GM23338 (cell line): Measurements from ENCODE around the gene FAF1. TPM values are rescaled to one million over a fixed set of nuclear protein-coding genes. Genes with fewer than 3 reads are reported as not detected.

Experiments
- ATAC-seq: fragments of 200-7000 bp; cut with Tn5 transposase; 3 replicates; pipeline ENCODE4 v1.9.1; 2020
- DNase-seq: peaks from one replicate; pipeline ENCODE4 v3.0.0-alpha.2; 2015; ENCODE audit warnings: low spot score
- H2AFZ ChIP-seq: fragments of 200-600 bp; sonication (generic); 2 replicates; pipeline ENCODE4 v1.8.0; 2016; ENCODE audit warnings: antibody characterized with exemption, mild to moderate bottlenecking, moderate library complexity
- H3F3A ChIP-seq: fragments of 200-600 bp; sonication (generic); replicated peaks from 2 replicates; pipeline ENCODE4 v1.8.0; 2017; ENCODE audit warnings: antibody characterized with exemption, mixed run types, low read depth
- H3K27ac ChIP-seq: fragments of 200-600 bp; sonication (generic); 2 replicates; pipeline ENCODE4 v1.6.1; 2016; ENCODE audit warnings: low read depth
- H3K27me3 ChIP-seq: fragments of 200-600 bp; sonication (generic); 2 replicates; pipeline ENCODE4 v1.8.0; 2016; ENCODE audit warnings: mild to moderate bottlenecking, mixed run types, moderate library complexity; ENCODE audit not compliant: insufficient read depth
- H3K36me3 ChIP-seq: fragments of 200-600 bp; sonication (generic); 2 replicates; pipeline ENCODE4 v1.8.0; 2016; ENCODE audit warnings: mild to moderate bottlenecking; ENCODE audit not compliant: insufficient read depth
- H3K4me1 ChIP-seq: fragments of 200-600 bp; sonication (generic); 2 replicates; pipeline ENCODE4 v1.8.0; 2016; ENCODE audit warnings: mild to moderate bottlenecking, moderate library complexity; ENCODE audit not compliant: insufficient read depth
- H3K4me2 ChIP-seq: fragments of 200-600 bp; sonication (generic); 2 replicates; pipeline ENCODE4 v1.7.1; 2017; ENCODE audit warnings: mixed run types
- H3K4me3 ChIP-seq: fragments of 200-600 bp; sonication (generic); 2 replicates; pipeline ENCODE4 v1.6.1; 2016; ENCODE audit warnings: mixed run types
- H3K79me2 ChIP-seq: fragments of 200-600 bp; sonication (generic); replicated peaks from 2 replicates; pipeline ENCODE4 v1.8.0; 2017; ENCODE audit warnings: mild to moderate bottlenecking; ENCODE audit not compliant: insufficient read depth
- H3K9me2 ChIP-seq: fragments of 200-600 bp; sonication (generic); 2 replicates; pipeline ENCODE4 v1.8.0; 2017; ENCODE audit not compliant: insufficient read depth
- H4K20me1 ChIP-seq: fragments of 200-600 bp; sonication (generic); replicated peaks from 2 replicates; pipeline ENCODE4 v1.8.0; 2017; ENCODE audit warnings: mild to moderate bottlenecking; ENCODE audit not compliant: insufficient read depth
- H3K27ac Mint-ChIP-seq: 2 replicates; pipeline ENCODE4 v1.8.0; 2020; ENCODE audit warnings: inconsistent platforms, mild to moderate bottlenecking, moderate library complexity, mixed read lengths
- H3K27me3 Mint-ChIP-seq: 3 replicates; pipeline ENCODE4 v1.8.0; 2022; ENCODE audit warnings: low read depth, mild to moderate bottlenecking, moderate library complexity, mixed read lengths, inconsistent platforms; ENCODE audit not compliant: insufficient read depth, poor library complexity
- H3K36me3 Mint-ChIP-seq: 3 replicates; pipeline ENCODE4 v1.8.0; 2021; ENCODE audit warnings: low read depth, mild to moderate bottlenecking, inconsistent platforms, moderate library complexity, mixed read lengths
- H3K4me1 Mint-ChIP-seq: 3 replicates; pipeline ENCODE4 v1.8.0; 2020; ENCODE audit warnings: mild to moderate bottlenecking, inconsistent platforms, mixed read lengths
- H3K4me3 Mint-ChIP-seq: 3 replicates; pipeline ENCODE4 v1.8.0; 2021; ENCODE audit warnings: moderate library complexity, mild to moderate bottlenecking, inconsistent platforms, mixed read lengths
- H3K9me3 Mint-ChIP-seq: 3 replicates; pipeline ENCODE4 v1.8.0; 2020; ENCODE audit warnings: moderate library complexity, mild to moderate bottlenecking, inconsistent platforms, mixed read lengths
- CREB1 ChIP-seq: fragments of 250-450 bp; sonication (Bioruptor Pico); IDR thresholded peaks from 2 replicates; pipeline ENCODE4 v1.5.0; 2020; ENCODE audit warnings: low read depth, mild to moderate bottlenecking, moderate library complexity
- CTCF ChIP-seq, 2 experiments: fragments of 200-600 bp in 1 of 2; sonication (generic) in 1 of 2; conservative IDR thresholded peaks; 2 replicates each; pipeline versions ENCODE4 v1.5.1 to v1.6.1; 2016 to 2017; ENCODE audit warnings: antibody characterized with exemption in 2 of 2, low read depth in 2 of 2, mild to moderate bottlenecking in 2 of 2, moderate library complexity in 1 of 2
- EZH2phosphoT487 ChIP-seq: fragments of 200-600 bp; sonication (generic); IDR thresholded peaks from one replicate; pipeline ENCODE4 v1.8.1; 2018; ENCODE audit warnings: antibody characterized with exemption; ENCODE audit not compliant: unreplicated experiment
- JUNB ChIP-seq: IDR thresholded peaks from one replicate; pipeline ENCODE4 v1.6.1; 2016; ENCODE audit warnings: antibody characterized with exemption; ENCODE audit not compliant: unreplicated experiment
- NANOG ChIP-seq: IDR thresholded peaks from 2 replicates; pipeline ENCODE4 v1.6.1; 2016; ENCODE audit warnings: antibody characterized with exemption, borderline replicate concordance
- POLR2AphosphoS5 ChIP-seq: IDR thresholded peaks from 2 replicates; pipeline ENCODE4 v1.6.1; 2016; ENCODE audit warnings: antibody characterized with exemption, low read depth
- REST ChIP-seq: IDR thresholded peaks from one replicate; pipeline ENCODE4 v1.6.1; 2018; ENCODE audit warnings: antibody characterized with exemption; ENCODE audit not compliant: unreplicated experiment
- STAT1 ChIP-seq: IDR thresholded peaks from one replicate; pipeline ENCODE4 v1.6.1; 2016; ENCODE audit warnings: antibody characterized with exemption; ENCODE audit not compliant: unreplicated experiment
- ZNF114 ChIP-seq: fragments of 250-450 bp; sonication (Bioruptor Pico); IDR thresholded peaks from 2 replicates; pipeline ENCODE4 v1.5.0; 2020; ENCODE audit warnings: mild to moderate bottlenecking, moderate library complexity
- ZNF331 ChIP-seq: fragments of 250-450 bp; sonication (Bioruptor Pico); IDR thresholded peaks from 2 replicates; pipeline ENCODE4 v1.5.0; 2020; ENCODE audit warnings: low read depth, mild to moderate bottlenecking, moderate library complexity
- ZNF462 ChIP-seq: fragments of 250-450 bp; sonication (Bioruptor Pico); IDR thresholded peaks from 2 replicates; pipeline ENCODE4 v1.5.0; 2020; ENCODE audit warnings: mild to moderate bottlenecking, moderate library complexity
- polyA plus RNA-seq: library from polyadenylated mRNA; unstranded; fragments of >200 nt; fragmentation: Nextera tagmentation; extraction: Ambion mirVana; gene quantifications from 2 replicates; pipeline ENCODE4 v1.2.1, GENCODE V29; 2016
- total RNA-seq: library from RNA; depleted of rRNA; stranded (reverse); fragments of >200 nt; shearing (Covaris generic); gene quantifications from 2 replicates; pipeline ENCODE4 v1.2.3, GENCODE V29; 2014

Gene FAF1
- total and polyA plus RNA-seq, 2 experiments from 2014 or later, result 24.1 to 53.2 TPM

DNA sequence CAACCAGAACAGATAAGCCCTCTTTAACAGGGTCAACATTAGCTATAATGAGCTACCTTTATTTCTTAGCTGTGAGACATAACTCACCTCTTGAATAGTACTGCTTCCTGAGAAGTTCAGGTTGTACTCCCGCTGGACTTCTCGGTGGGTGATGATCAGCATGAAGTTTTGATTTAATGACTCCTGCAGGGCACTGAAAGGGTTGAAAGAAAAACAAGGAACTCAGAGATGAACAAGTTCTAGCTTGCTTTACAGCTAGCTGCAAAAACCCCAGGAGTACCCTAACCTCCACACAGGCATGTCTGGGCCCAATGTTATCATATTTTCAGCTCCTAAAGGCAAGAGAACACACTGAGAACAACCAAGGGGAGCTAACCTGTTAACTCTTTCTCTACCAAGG lies 254.4 kb downstream of the FAF1 start:
- Histone ChIP-seq H3K4me1 (peaks cover 50% of the 10 kb centered on the region), H3K4me2 (no peak overlapping the region), H3K27ac (no peak overlapping the region), H2AFZ (no peak overlapping the region), H3K9me2 (no peaks in the 10 kb centered on the region), H3F3A (no peaks in the 10 kb centered on the region), H3K27me3 (no peaks in the 10 kb centered on the region), H3K36me3 (no peaks in the 10 kb centered on the region), H3K79me2 (no peaks in the 10 kb centered on the region), H4K20me1 (no peaks in the 10 kb centered on the region), H3K4me3 (no peak overlapping the region)
- Mint-ChIP-seq H3K27me3 (no peaks in the 10 kb centered on the region), H3K36me3 (no peaks in the 10 kb centered on the region), H3K9me3 (no peaks in the 10 kb centered on the region), H3K4me1 (peaks cover 37% of the 10 kb centered on the region), H3K4me3 (no peak overlapping the region), H3K27ac (peak overlapping the region; percentile 29; the same call in 1 of the 2 replicates)
- no peak for TF ChIP-seq ZNF114 (CRISPR knock-in tag)
- no peak for TF ChIP-seq POLR2AphosphoS5
- TF ChIP-seq NANOG, result no peak
- no peak for TF ChIP-seq ZNF462 (CRISPR knock-in tag)
- ATAC-seq (no peak; the same call in 1 of the 3 replicates), DNase-seq (no peak)

GRCh38 chr1:50705041-50705440 lies 255.0 kb downstream of the FAF1 start:
- Histone ChIP-seq H3F3A (no peaks in the 10 kb centered on the region), H3K4me2 (no peak overlapping the region; the same call in 1 of the 2 replicates), H3K36me3 (no peaks in the 10 kb centered on the region), H3K27ac (no peak overlapping the region), H4K20me1 (no peaks in the 10 kb centered on the region), H3K79me2 (no peaks in the 10 kb centered on the region), H3K4me3 (no peak overlapping the region), H3K27me3 (no peaks in the 10 kb centered on the region), H3K9me2 (no peaks in the 10 kb centered on the region), H2AFZ (no peak overlapping the region), H3K4me1 (peaks cover 53% of the 10 kb centered on the region)
- Mint-ChIP-seq H3K36me3 (no peaks in the 10 kb centered on the region), H3K27me3 (no peaks in the 10 kb centered on the region), H3K4me1 (peaks cover 44% of the 10 kb centered on the region), H3K4me3 (no peak overlapping the region), H3K9me3 (no peaks in the 10 kb centered on the region), H3K27ac (no peak overlapping the region)
- DNase-seq, result no peak
- ATAC-seq, result no peak
- TF ChIP-seq REST, result no peak
- TF ChIP-seq POLR2AphosphoS5, result no peak
- TF ChIP-seq CTCF (conservative IDR thresholded peaks at IDR 0.05; ENCODE audit: low read depth in 2 of 2), result no peak
- TF ChIP-seq CREB1 (CRISPR knock-in tag), result no peak
- TF ChIP-seq ZNF331 (CRISPR knock-in tag), result no peak
- no peak for TF ChIP-seq EZH2phosphoT487
- no peak for TF ChIP-seq STAT1
- TF ChIP-seq NANOG, result no peak
- TF ChIP-seq JUNB, result no peak
